GM21825 (cell line): ENCODE data around the gene SUPT20H.
A peak's percentile ranks its signal among the peaks of the same experiment; 100 is the strongest.

Experiments
- ATAC-seq: cut with Tn5 transposase; IDR thresholded peaks from one replicate; pipeline ENCODE4 v1.9.1; 2021; ENCODE audit warnings: mild to moderate bottlenecking, moderate library complexity; ENCODE audit not compliant: unreplicated experiment

Gene SUPT20H

DNA sequence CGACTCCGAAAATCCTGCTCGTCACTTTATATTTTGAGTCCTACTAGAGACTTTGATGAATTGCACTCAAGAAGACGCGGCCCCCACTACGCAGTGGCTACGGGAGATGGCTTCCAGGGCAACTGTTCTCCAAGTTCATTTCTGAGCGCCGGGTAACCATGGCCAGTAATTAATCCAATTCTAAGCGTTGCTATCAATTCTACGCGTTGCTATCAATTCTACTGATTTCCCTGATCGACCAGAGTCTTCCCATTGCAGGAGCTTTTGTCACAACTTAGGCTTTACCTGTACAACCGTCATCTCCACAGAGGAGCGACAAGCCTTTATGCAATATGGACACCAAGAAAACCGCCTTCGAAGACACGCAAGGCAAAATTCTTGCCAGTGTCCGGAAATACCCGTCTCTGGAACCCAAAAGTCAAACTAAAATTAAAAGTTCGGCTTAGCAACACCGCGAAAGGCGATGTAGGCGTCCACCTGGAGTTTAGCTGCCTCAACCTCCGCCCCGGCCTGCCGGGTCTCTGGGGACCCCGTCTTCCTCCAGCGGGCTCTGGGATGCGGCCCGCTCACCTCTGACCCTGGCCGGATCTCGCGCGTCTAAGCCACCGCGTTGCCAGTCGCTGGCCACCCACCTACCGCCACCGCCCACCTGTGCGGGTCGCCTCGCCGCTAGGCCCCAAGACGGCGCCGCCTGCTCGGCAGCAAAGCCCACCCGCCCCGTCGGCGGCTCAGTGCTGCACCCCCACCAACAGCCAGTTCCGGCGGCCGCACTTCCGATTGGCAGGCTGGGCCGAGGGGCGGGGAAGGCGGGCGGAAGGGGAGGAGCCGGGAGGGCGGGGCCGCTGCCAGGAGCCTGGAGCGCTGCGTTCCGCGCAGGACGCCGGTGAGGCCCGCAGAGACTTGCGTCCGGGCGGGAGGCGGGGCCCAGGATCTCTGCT, at the start of gene SUPT20H:
TSS of gene SUPT20H (minus strand) at position 779 of the 938 bp plus-strand sequence. CDS start 8,198 bp downstream, outside the sequence.
- ATAC-seq: peak; percentile 99

GRCh38 chr13:37109051-37109678, 49.7 kb upstream of the SUPT20H start:
- ATAC-seq: no peak

DNA sequence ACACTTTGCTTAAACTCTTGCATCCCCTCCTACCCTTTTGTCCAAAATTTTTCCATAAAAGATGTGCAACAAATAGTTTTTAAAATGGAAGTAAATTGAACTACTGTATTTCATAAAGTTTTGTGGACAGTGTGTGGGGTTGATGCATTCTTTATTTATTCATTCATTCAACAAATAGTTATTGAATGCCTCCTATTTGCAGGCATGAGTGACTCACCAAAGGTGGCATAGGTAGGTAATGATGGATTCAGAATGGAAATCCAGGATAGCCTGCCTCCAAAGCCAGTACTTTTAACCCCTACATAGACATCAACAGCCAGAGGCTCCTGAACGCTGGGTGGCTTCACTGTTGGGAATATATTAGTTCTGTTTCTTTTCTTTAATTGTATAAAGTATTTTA, 48.4 kb upstream of the SUPT20H start:
- ATAC-seq: no peak

DNA sequence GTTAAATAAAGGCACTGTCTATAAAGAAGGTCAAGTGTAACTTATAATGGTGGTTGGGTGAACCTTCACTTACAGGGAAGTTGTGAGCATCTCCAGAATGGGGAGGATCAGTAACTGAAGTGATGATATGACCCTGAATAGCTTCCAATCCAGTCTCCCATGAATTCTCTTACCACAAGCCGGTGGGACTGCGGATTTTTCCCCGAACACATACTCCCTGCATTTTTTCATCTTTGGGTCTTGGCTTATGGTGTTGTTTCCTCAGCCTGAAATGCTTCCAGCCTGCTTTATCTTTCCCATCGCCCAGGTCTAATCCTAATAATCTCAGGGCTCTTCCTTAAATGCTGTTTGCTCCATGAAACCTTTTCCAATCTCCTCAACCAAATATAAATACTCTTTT, 48.0 kb upstream of the SUPT20H start:
- ATAC-seq: no peak

GRCh38 chr13:37106642-37107041, 47.2 kb upstream of the SUPT20H start:
- ATAC-seq: no peak

DNA sequence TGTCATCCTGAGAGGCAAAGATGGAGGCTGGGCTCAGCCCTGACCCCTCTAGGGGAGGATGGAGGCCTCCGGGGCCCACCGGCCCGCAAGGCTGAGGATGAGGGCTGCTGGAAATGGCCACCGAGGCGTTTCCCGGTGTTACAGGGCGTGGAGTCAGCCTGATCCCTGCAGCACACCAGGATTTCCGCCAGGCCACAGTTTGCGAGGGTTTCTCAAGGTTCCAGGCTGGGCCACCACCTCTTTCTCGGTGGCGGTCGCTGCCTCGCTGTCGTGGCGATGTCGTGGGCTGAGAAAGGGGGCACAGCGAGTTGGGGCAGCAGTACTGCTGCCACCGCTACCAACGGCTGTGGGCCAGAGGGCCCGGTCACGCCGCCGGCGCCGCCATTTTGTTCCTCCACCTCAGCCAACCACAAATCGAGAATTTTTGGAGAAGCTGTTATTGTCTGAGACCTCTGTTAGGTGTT, 45.8 kb upstream of the SUPT20H start, which contains the start of gene CSNK1A1L:
TSS of gene CSNK1A1L (minus strand) at position 414 of the 464 bp plus-strand sequence. CDS start at position 6, 408 bp downstream.
- ATAC-seq: no peak

DNA sequence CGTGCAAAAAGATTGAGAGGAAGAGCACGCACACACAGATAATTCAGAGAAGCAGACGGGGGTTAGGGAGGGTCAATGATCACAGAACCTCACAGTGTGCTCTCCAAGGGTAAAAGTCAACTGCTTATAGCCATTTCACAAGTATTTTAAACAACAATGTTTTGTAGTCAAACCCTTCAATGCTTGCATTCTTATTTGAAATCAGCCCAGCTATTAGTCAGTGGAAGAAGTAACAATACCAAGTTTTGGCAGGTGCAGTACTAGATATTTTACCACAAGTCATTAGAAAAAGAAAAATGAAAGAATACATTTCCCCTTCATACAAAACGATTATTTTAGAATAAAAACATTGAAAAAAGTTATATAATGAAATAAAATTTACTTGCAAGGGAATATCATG, 43.4 kb upstream of the SUPT20H start:
- ATAC-seq: no peak

DNA sequence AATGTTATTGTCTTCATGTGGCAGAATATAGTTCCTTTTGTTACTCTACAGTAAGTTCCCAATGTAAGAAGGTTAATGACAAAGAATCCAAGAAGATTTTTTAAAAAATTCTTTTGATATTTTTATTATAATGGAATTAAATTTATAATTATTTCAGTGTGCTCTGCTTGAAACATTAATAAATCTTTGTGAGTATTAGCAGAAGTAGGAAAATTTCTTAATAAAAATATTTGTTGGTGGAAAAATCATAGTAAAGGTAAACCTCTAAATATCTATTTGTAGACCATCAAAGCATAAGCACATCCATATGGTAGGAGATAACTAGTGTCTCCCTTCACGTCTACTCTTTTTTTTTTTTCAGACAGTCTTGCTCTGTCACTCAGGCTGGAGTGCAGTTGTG, 41.7 kb upstream of the SUPT20H start:
- no peak for ATAC-seq

DNA sequence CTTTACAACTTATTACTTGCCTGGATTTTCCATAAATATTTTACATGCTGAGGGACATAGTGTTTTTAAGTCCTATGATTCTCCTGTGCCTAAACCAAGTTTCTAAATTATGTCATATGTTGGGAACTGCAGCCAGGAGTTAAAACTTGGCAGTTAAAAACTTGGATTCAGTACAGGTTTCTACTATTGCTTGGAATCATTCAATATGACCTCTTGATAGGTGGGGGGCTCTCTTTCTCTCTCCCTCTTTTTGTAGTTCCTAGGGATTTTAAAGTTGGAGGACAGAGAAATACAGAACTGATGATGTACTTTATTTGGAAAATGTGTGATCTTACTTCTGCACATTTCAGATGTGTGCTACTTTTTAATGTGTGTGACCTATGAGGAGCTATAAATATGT, 41.2 kb upstream of the SUPT20H start:
- no peak for ATAC-seq

DNA sequence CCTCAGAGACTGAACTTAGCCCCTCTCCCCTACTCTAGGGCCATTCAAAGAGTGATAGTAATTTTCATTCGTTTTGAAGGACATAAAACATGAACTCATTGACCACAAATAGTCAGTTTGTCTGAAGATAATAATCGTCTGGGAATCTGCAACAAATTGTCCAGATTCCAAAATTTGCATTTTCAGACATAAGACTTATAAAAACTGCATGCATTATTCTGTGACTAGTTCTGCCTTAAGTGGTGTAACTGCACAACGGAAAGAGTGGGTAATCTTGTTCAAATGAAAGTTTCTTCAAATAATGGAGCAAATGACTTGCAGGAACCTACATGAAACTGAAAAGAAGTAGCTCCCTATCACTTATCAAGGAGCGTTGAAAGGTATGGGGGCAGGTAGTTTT, 37.6 kb upstream of the SUPT20H start:
- no peak for ATAC-seq

DNA sequence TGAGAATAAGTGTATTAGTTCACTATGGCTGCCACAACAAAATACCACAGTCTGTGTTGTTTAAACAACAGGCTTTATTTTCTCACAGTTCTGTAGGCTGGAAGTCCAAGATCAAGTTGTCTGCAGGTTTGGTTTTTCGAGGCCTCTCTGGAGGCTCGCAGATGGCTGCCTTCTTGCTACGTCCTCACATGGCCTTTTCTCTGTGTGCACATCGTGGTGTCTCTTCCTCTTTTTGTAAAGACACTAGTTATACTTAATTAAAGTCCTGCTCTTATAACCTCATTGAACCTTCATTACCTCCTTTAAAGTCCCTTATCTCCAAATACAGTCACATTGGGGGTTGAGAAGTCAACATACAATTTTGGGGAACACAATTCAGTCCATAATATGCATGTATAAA, 35.4 kb upstream of the SUPT20H start:
- ATAC-seq: no peak

- ATAC-seq: no peak
Measured at GRCh38 chr13:37094099-37094498, 34.6 kb upstream of the SUPT20H start.

GRCh38 chr13:37091835-37092234, 32.3 kb upstream of the SUPT20H start:
- no peak for ATAC-seq

- no peak for ATAC-seq
Measured at GRCh38 chr13:37090912-37091311, 31.4 kb upstream of the SUPT20H start.

GRCh38 chr13:37089495-37089894, 30.0 kb upstream of the SUPT20H start:
- ATAC-seq: no peak

DNA sequence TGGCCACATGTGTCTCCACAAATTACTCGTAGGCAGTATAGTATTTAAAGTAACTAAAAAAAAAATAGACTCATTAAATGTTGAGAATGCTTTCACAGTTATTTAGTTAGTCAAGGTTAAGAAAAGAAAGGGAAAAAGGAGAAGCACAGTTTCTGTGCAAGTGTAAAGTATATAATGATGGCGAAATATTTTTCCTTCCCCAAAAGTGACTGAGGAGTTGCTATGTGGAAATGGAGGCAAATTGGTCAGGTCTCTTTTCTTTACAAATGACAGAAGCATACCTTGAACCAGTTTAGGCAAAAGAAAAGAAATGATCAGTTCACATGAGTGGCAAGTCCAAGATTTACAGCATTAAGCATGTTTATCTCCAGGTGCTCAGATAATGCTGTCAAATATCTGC, 28.0 kb upstream of the SUPT20H start:
- no peak for ATAC-seq

DNA sequence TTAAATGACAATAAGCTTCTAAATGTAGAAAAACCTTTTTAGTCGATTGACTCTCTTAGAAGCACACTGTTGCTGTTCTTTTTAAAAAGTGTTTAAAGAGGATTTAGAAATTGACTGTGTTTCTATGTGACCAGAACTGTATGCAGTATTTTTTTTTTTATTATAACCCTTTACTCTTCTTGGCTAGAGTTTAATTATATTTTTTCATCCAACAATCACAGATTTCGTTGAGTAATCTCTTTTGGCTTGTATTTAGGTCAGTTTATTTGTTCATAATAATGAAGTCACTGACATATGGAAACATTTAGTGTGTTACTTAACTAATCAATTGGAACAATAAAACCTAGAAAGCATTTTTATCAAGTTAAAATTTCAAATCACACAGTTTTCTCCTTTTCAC, 26.1 kb upstream of the SUPT20H start:
- ATAC-seq: no peak

DNA sequence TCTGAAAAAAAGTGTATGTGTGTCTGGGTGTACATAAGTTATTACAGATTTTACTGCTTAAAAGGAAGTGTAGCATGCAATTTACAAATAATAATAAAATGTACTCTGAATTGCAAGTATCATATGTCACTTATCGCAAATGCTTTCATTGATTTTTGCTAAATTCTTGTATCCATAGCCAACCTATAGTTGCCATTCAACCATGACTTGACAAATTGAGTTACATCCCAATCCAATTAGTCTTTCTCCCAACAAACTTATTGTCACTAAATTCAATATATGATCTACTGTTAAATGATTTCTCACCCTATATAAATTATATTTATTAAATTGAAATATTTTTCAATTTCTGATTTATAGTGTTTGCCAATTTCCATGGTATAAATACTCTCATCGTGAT, 17.3 kb upstream of the SUPT20H start:
- ATAC-seq: no peak

- no peak for ATAC-seq
Measured at GRCh38 chr13:37075164-37075563, 15.7 kb upstream of the SUPT20H start.

- ATAC-seq: no peak
Measured at GRCh38 chr13:37074703-37075102, 15.2 kb upstream of the SUPT20H start.

- ATAC-seq: no peak
Measured at GRCh38 chr13:37072024-37072423, 12.5 kb upstream of the SUPT20H start.

DNA sequence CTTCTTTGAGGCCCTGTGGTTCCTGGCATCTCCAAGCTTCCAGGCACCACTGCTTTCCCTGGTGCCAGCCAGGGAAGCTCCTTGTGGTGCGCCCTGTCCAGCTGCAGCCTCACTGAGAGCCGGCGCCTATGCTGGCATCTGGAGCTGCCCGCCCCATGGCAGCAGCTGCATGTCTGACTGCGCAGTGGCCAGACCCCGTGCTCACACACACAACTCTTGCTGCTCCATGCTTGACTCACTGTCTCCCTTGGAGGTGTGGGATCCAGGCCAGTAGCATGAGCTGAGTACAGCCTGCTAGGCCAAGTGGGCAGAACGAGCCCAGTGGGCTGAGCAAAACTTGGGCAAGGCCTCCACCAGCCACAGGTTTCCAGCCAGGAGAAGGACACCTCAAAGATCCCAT, 11.5 kb upstream of the SUPT20H start:
- no peak for ATAC-seq
